ENCODE data around the gene FYB2. TPM values are rescaled to one million over a fixed set of nuclear protein-coding genes. Genes with fewer than 3 reads are reported as not detected.

FYB2 gene
- total and polyA plus RNA-seq, 7 donors, result 0.48 to 2.6 (median 1.1) TPM; not detected in 1

GRCh38 chr1:56675763-56676162, 143.4 kb downstream of the FYB2 start:
- peak overlapping the region; percentile 89 for H3K27ac ChIP-seq
- DNase-seq (no peak), ATAC-seq (peak; percentile 18 to 68 (median 49))
- intact Hi-C loops (cut with DNase I), result no loop called here
- H3K4me3 ChIP-seq, result no peak overlapping the region
- TF ChIP-seq CTCF (IDR thresholded peaks at IDR 0.05), result no peak
- H3K9me3 ChIP-seq, result no peaks in the 10 kb centered on the region
- H3K4me1 ChIP-seq, result peaks cover 58% of the 10 kb centered on the region
- no peaks in the 10 kb centered on the region for H3K27me3 ChIP-seq (ENCODE audit: insufficient read depth in 3 of 3, low read length in 2 of 3)
- H3K36me3 ChIP-seq (ENCODE audit: insufficient read depth in 1 of 2, low read depth in 1 of 2), result peaks cover 0 to 8% of the 10 kb centered on the region in 2 donors

GRCh38 chr1:56672579-56672978, 146.6 kb downstream of the FYB2 start:
- DNase-seq (no peak), ATAC-seq (no peak)
- Histone ChIP-seq H3K4me3 (no peak overlapping the region), H3K27me3 (ENCODE audit: insufficient read depth in 3 of 3, low read length in 2 of 3) (no peaks in the 10 kb centered on the region), H3K4me1 (peaks cover 66% of the 10 kb centered on the region), H3K27ac (peak overlapping the region; percentile 54), H3K9me3 (no peaks in the 10 kb centered on the region), H3K36me3 (ENCODE audit: insufficient read depth in 1 of 2, low read depth in 1 of 2) (no peaks in the 10 kb centered on the region)
- no peak for TF ChIP-seq CTCF (IDR thresholded peaks at IDR 0.05)
- intact Hi-C loops (cut with DNase I), result no loop called here
- 0 to 27% (median 13%) methylated on average over 1 of the region's 1 CpG for WGBS, 3 donors

GRCh38 chr1:56671542-56671941, 147.7 kb downstream of the FYB2 start:
- Histone ChIP-seq H3K27ac (peak overlapping the region; percentile 54), H3K4me1 (peaks cover 56% of the 10 kb centered on the region), H3K4me3 (no peak overlapping the region), H3K27me3 (ENCODE audit: insufficient read depth in 3 of 3, low read length in 2 of 3) (no peaks in the 10 kb centered on the region), H3K36me3 (ENCODE audit: insufficient read depth in 1 of 2, low read depth in 1 of 2) (no peaks in the 10 kb centered on the region), H3K9me3 (no peaks in the 10 kb centered on the region)
- intact Hi-C loops (cut with DNase I), result no loop called here
- ATAC-seq (peak in 3 of 4 donors; percentile 59 to 71 (median 62)), DNase-seq (no peak)
- TF ChIP-seq CTCF (IDR thresholded peaks at IDR 0.05), result no peak
- 29 to 55% (median 37%) methylated on average over 2 of the region's 2 CpGs for WGBS, 3 donors

GRCh38 chr1:56671085-56671484, 148.1 kb downstream of the FYB2 start:
- H3K27me3 ChIP-seq (ENCODE audit: insufficient read depth in 3 of 3, low read length in 2 of 3), result no peaks in the 10 kb centered on the region
- peak overlapping the region; percentile 38 for H3K27ac ChIP-seq
- ATAC-seq (no peak), DNase-seq (no peak)
- H3K9me3 ChIP-seq, result no peaks in the 10 kb centered on the region
- H3K36me3 ChIP-seq (ENCODE audit: insufficient read depth in 1 of 2, low read depth in 1 of 2), result no peaks in the 10 kb centered on the region
- 77 to 92% (median 82%) methylated on average over 4 of the region's 4 CpGs for WGBS, 3 donors
- H3K4me3 ChIP-seq, result no peak overlapping the region
- no peak for TF ChIP-seq CTCF (IDR thresholded peaks at IDR 0.05)
- peaks cover 56% of the 10 kb centered on the region for H3K4me1 ChIP-seq
- intact Hi-C loops (cut with DNase I), result no loop called here

GRCh38 chr1:56670350-56670749, 148.9 kb downstream of the FYB2 start:
- Histone ChIP-seq H3K4me3 (no peak overlapping the region), H3K9me3 (no peaks in the 10 kb centered on the region), H3K27me3 (ENCODE audit: insufficient read depth in 3 of 3, low read length in 2 of 3) (no peaks in the 10 kb centered on the region), H3K4me1 (peaks cover 56% of the 10 kb centered on the region), H3K27ac (peak overlapping the region; percentile 38), H3K36me3 (ENCODE audit: insufficient read depth in 1 of 2, low read depth in 1 of 2) (no peaks in the 10 kb centered on the region)
- intact Hi-C loops (cut with DNase I), result no loop called here
- WGBS, 3 donors, result 44 to 48% (median 45%) methylated on average over 2 of the region's 2 CpGs
- ATAC-seq (peak in 3 of 4 donors; percentile 35 to 61 (median 60)), DNase-seq (no peak)
- no peak for TF ChIP-seq CTCF (IDR thresholded peaks at IDR 0.05)
